Lung (tissue), 12 donors: ENCODE data around the gene SLC26A9. TPM values are rescaled to one million over a fixed set of nuclear protein-coding genes. Genes with fewer than 3 reads are reported as not detected.

Experiments used
- ATAC-seq: fragments of 200-7000 bp; cut with Tn5 transposase; one replicate; pipeline ENCODE4 v1.9.1; 2020; ENCODE audit warnings: moderate number of reproducible peaks; ENCODE audit not compliant: insufficient read depth, low FRiP score
- DNase-seq, 3 donors: peaks; one replicate each; pipeline ENCODE4 v3.0.0-alpha.2; 2013 to 2017
- H3K27ac ChIP-seq, 2 donors: one replicate each; pipeline ENCODE4 v1.5.1; 2013; ENCODE audit warnings: mild to moderate bottlenecking in 2 of 2, moderate library complexity in 2 of 2, control low read depth in 1 of 2, inconsistent platforms in 1 of 2, low read depth in 1 of 2, low read length in 1 of 2
- H3K27me3 ChIP-seq, 3 donors: one replicate each; pipeline ENCODE4 v1.5.1; 2013; ENCODE audit warnings: low read length in 2 of 3; ENCODE audit not compliant: control insufficient read depth in 3 of 3, insufficient read depth in 3 of 3
- H3K36me3 ChIP-seq, 4 donors: one replicate each; pipeline ENCODE4 v1.5.1; 2013; ENCODE audit warnings: low read length in 4 of 4, mild to moderate bottlenecking in 1 of 4, moderate library complexity in 1 of 4; ENCODE audit not compliant: control insufficient read depth in 4 of 4, insufficient read depth in 4 of 4
- H3K4me1 ChIP-seq, 5 donors: one replicate each; pipeline ENCODE4 v1.5.1; 2013; ENCODE audit warnings: low read length in 5 of 5, mild to moderate bottlenecking in 2 of 5, moderate library complexity in 1 of 5; ENCODE audit not compliant: control insufficient read depth in 5 of 5, insufficient read depth in 5 of 5
- H3K4me3 ChIP-seq: one replicate; pipeline ENCODE4 v1.5.1; 2013; ENCODE audit warnings: mild to moderate bottlenecking, control low read depth, moderate library complexity
- H3K9ac ChIP-seq, 2 donors: one replicate each; pipeline ENCODE4 v1.5.1; 2013; ENCODE audit warnings: low read length in 2 of 2, control low read depth in 1 of 2; ENCODE audit not compliant: insufficient read depth in 1 of 2
- H3K9me3 ChIP-seq, 4 donors: one replicate each; pipeline ENCODE4 v1.5.1; 2013; ENCODE audit warnings: low read length in 3 of 4, mild to moderate bottlenecking in 1 of 4, moderate library complexity in 1 of 4; ENCODE audit not compliant: control insufficient read depth in 4 of 4, insufficient read depth in 3 of 4
- WGBS, 2 donors: extraction: QIAGEN DNeasy Blood & Tissue Kit; methylation state at CpG; one replicate each; pipeline ENCODE4 v1.1.7; 2013; 5-methylcytosine and 5-hydroxymethylcytosine counted together
- polyA plus RNA-seq, 2 donors: library from polyadenylated mRNA; stranded (reverse); fragments of 200-250 nt; gene quantifications; one replicate each; pipeline ENCODE4 v1.2.1, GENCODE V29; 2013
- total RNA-seq, 2 donors: library from RNA; depleted of rRNA in 1 of 2; stranded (reverse); fragments of >200 nt in 1 of 2; gene quantifications; one replicate each; pipeline ENCODE4 v1.2.1, GENCODE V29; 2014 to 2021
- TF ChIP-seq, protein P1 (sequence below): IDR thresholded peaks from 2 replicates; pipeline ENCODE4 v1.5.1; 2012; ENCODE audit warnings: mild to moderate bottlenecking; ENCODE audit errors: control extremely low read depth, extremely low read depth
- donor health status: control.
- donor health status: control.
- donor health status: Bipolar disorder and iron deficiency.
- donor health status: healthy.
- donor health status: DM: yes; HTN: yes; CAD: no.

SLC26A9 gene
- total and polyA plus RNA-seq, 4 donors, result 0.14 to 30.3 (median 15.8) TPM

DNA sequence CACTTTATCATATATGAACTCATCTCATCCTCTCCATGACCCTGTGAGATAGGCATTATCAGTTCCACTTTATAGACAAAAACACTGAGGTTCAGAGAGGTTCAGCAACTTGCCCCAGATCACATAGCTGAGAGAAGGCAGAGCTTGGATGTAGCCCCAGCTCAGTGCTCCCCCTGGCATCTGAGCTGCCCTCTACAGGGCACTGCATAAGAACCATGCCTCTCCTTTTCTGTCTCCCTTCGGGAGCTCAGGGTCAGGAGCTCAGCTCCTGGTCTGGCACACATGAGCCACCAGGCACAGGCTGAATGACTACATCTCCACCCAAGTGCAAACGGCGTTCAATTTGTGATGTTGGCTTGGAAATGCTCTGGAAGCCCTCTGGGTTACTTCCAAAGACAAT lies 43.0 kb upstream of the SLC26A9 start:
- no peak for ATAC-seq
- DNase-seq, result no peak
- Histone ChIP-seq H3K4me1 (peaks cover 0 to 9% (median 0%) of the 10 kb centered on the region in 5 donors), H3K36me3 (no peaks in the 10 kb centered on the region), H3K4me3 (no peak overlapping the region), H3K27ac (no peak overlapping the region), H3K27me3 (no peaks in the 10 kb centered on the region), H3K9ac (no peak overlapping the region), H3K9me3 (no peaks in the 10 kb centered on the region)
- TF ChIP-seq, protein P1, sequence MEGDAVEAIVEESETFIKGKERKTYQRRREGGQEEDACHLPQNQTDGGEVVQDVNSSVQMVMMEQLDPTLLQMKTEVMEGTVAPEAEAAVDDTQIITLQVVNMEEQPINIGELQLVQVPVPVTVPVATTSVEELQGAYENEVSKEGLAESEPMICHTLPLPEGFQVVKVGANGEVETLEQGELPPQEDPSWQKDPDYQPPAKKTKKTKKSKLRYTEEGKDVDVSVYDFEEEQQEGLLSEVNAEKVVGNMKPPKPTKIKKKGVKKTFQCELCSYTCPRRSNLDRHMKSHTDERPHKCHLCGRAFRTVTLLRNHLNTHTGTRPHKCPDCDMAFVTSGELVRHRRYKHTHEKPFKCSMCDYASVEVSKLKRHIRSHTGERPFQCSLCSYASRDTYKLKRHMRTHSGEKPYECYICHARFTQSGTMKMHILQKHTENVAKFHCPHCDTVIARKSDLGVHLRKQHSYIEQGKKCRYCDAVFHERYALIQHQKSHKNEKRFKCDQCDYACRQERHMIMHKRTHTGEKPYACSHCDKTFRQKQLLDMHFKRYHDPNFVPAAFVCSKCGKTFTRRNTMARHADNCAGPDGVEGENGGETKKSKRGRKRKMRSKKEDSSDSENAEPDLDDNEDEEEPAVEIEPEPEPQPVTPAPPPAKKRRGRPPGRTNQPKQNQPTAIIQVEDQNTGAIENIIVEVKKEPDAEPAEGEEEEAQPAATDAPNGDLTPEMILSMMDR, result no peak
- 83 to 92% methylated on average over 3 of the region's 3 CpGs for WGBS, 2 donors

- TF ChIP-seq, protein P1, result no peak
- Histone ChIP-seq H3K9ac (no peak overlapping the region), H3K4me1 (peaks cover 0 to 9% (median 0%) of the 10 kb centered on the region in 5 donors), H3K9me3 (no peaks in the 10 kb centered on the region), H3K27me3 (no peaks in the 10 kb centered on the region), H3K4me3 (no peak overlapping the region), H3K36me3 (no peaks in the 10 kb centered on the region), H3K27ac (no peak overlapping the region)
- DNase-seq (no peak), ATAC-seq (no peak)
- 91% methylated on average over 9 of the region's 9 CpGs for WGBS, 2 donors
These were observed 42.2 kb upstream of the SLC26A9 start for GRCh38 chr1:205985330-205986005.

DNA sequence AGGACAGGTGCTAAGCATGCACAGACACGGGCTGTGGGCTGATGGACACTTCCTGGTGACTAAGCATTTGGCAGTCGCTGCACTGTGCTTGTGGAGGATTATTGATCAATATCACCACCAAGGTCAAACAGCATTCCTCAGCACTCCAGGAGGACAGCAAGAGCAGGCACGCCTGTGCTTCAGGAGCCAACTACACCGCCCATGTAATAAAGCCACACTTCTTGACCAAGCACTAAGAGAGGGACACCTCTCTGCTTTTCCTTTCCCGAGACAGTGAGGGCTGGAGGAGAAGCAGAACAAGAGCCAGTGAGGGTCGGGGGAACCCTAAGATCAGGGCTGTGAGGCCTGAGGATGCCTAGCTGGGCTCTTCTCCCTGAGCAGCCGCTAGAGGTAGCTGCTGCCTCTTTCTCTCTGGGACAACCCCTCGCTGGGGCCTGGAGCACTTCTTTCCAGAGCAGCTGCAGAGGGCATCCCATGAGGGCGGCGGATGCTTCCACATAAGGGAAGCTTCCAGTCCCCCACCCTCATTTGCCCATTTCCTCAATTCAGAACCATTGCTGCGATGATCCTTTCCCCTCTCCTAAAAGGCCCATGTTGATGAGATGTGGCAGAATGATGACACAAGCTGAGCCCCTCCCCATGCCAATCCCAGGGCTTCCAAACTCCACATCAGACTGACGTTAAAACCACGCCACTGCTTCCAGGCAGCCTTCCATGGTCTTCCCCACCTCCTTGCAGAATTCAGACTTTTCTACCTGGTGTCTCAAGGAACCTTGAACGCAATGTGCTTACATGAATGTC lies 40.9 kb upstream of the SLC26A9 start:
- Histone ChIP-seq H3K27ac (no peak overlapping the region), H3K9ac (no peak overlapping the region), H3K36me3 (no peaks in the 10 kb centered on the region), H3K27me3 (no peaks in the 10 kb centered on the region), H3K9me3 (no peaks in the 10 kb centered on the region), H3K4me1 (peaks cover 0 to 9% (median 0%) of the 10 kb centered on the region in 5 donors), H3K4me3 (no peak overlapping the region)
- WGBS, 2 donors, result 41 to 47% methylated on average over 12 to 14 of the region's 14 CpGs
- DNase-seq (peak; percentile 65 to 71 (median 66)), ATAC-seq (peak; percentile 53)
- TF ChIP-seq, protein P1, result peak; percentile 34
